Effector CD8-positive, alpha-beta T cell (primary cell): ENCODE measurements around the gene SHISAL1.

Experiments used
- DNase-seq: peaks from one replicate; lab custom pipeline; 2025; lab: John Stamatoyannopoulos, UW
- total RNA-seq, 4 experiments: gene quantifications; one replicate each; lab custom pipeline; 2026; lab: John Stamatoyannopoulos, UW

The SHISAL1 gene
- 0 to 1.1 (median 0.29) reads per million in 4 experiments for total RNA-seq

- DNase-seq = no peak
These were observed at the start of gene SHISAL1 for GRCh38 chr22:44312766-44313165. Gene SHISAL1 (minus strand): TSS chr22:44312951. CDS start chr22:44300945, 12,006 bp downstream.

GRCh38 chr22:44361391-44362126 lies 48.8 kb upstream of the SHISAL1 start:
- no peak for DNase-seq

GRCh38 chr22:44360668-44361381 lies 48.1 kb upstream of the SHISAL1 start:
- no peak for DNase-seq

- no peak for DNase-seq
These were observed 47.5 kb upstream of the SHISAL1 start for GRCh38 chr22:44360306-44360667.

- DNase-seq = no peak
These were observed 46.9 kb upstream of the SHISAL1 start for GRCh38 chr22:44359496-44360110.

- no peak for DNase-seq
These were observed 46.1 kb upstream of the SHISAL1 start for GRCh38 chr22:44358709-44359440.

- no peak for DNase-seq
These were observed 45.3 kb upstream of the SHISAL1 start for GRCh38 chr22:44357966-44358465.

GRCh38 chr22:44357296-44357965 lies 44.7 kb upstream of the SHISAL1 start:
- no peak for DNase-seq

GRCh38 chr22:44355716-44356070 lies 42.9 kb upstream of the SHISAL1 start:
- DNase-seq = no peak

GRCh38 chr22:44354288-44354687 lies 41.5 kb upstream of the SHISAL1 start:
- no peak for DNase-seq

- no peak for DNase-seq
These were observed 40.3 kb upstream of the SHISAL1 start for GRCh38 chr22:44353041-44353440.

- DNase-seq = no peak
These were observed 39.8 kb upstream of the SHISAL1 start for GRCh38 chr22:44352378-44353035.

GRCh38 chr22:44351685-44352377 lies 39.1 kb upstream of the SHISAL1 start:
- DNase-seq = no peak

GRCh38 chr22:44351037-44351436 lies 38.3 kb upstream of the SHISAL1 start:
- no peak for DNase-seq

- no peak for DNase-seq
These were observed 36.8 kb upstream of the SHISAL1 start for GRCh38 chr22:44349594-44349993.

GRCh38 chr22:44348971-44349560 lies 36.3 kb upstream of the SHISAL1 start:
- no peak for DNase-seq

GRCh38 chr22:44347549-44347948 lies 34.8 kb upstream of the SHISAL1 start:
- no peak for DNase-seq

GRCh38 chr22:44347080-44347479 lies 34.3 kb upstream of the SHISAL1 start:
- DNase-seq = no peak

- DNase-seq = no peak
These were observed 33.1 kb upstream of the SHISAL1 start for GRCh38 chr22:44345872-44346271.

- no peak for DNase-seq
These were observed 31.7 kb upstream of the SHISAL1 start for GRCh38 chr22:44344407-44344806.
